Fibroblast of the aortic adventitia (primary cell): ENCODE results near the gene RXRA. TPM values are rescaled to one million over a fixed set of nuclear protein-coding genes. Genes with fewer than 3 reads are reported as not detected.

Experiments used
- DNase-seq: peaks from one replicate; pipeline ENCODE4 v3.0.0-alpha.2; 2010; ENCODE audit warnings: low read depth
- H3K4me3 ChIP-seq: 2 replicates; pipeline ENCODE4 v1.5.1; 2011; ENCODE audit warnings: low read depth, mild to moderate bottlenecking, control low read depth, low read length, moderate library complexity
- CTCF ChIP-seq: IDR thresholded peaks from 2 replicates; pipeline ENCODE4 v1.5.1; 2011; ENCODE audit warnings: mild to moderate bottlenecking, low read length, control low read depth, inconsistent platforms; ENCODE audit not compliant: insufficient read depth
- total RNA-seq: library from RNA; depleted of rRNA; stranded (reverse); fragments of >200 nt; gene quantifications from 2 replicates; pipeline ENCODE4 v1.2.3, GENCODE V29; 2012; ENCODE audit warnings: low replicate concordance

RXRA gene
- total RNA-seq, 1 donor: 20.9 TPM

DNA sequence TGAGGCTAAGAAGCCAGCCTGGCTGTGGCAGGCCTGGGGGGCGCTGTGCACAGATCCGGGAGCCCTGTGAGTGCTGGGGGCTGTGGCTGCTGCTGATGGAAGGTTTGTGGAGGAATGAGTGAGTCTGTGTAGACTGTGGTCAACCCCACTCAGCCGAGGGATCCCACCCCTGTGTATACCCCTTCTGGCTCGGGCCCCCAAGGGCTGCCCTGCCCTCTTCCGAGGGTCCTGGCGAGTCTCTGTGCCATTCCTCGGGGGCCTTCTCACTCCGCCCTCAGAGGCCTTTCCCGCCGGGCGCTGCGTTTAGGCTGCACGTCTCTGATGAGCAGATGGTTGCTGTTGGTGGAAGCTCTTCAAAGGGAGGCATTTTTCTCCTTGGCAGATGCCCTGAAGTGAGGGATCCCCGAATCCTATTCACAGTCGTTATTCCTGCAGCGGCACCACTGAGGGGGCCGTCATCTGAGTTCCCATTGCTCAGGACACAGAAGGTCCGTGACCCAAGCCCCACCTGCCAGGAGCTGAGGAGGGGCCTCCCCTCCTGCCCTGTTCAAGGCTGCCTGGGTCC is 94.1 kb downstream of the RXRA start:
- no peak overlapping the region for H3K4me3 ChIP-seq
- no peak for TF ChIP-seq CTCF

GRCh38 chr9:134420974-134421432 is 94.7 kb downstream of the RXRA start:
- no peak for TF ChIP-seq CTCF
- no peak for DNase-seq
- no peak overlapping the region for H3K4me3 ChIP-seq

More for the DNA sequence above, 94.1 kb downstream of the RXRA start:
- no peak for DNase-seq

GRCh38 chr9:134421888-134422287 is 95.6 kb downstream of the RXRA start:
- no peak for DNase-seq
- no peak overlapping the region for H3K4me3 ChIP-seq
- TF ChIP-seq CTCF: no peak

DNA sequence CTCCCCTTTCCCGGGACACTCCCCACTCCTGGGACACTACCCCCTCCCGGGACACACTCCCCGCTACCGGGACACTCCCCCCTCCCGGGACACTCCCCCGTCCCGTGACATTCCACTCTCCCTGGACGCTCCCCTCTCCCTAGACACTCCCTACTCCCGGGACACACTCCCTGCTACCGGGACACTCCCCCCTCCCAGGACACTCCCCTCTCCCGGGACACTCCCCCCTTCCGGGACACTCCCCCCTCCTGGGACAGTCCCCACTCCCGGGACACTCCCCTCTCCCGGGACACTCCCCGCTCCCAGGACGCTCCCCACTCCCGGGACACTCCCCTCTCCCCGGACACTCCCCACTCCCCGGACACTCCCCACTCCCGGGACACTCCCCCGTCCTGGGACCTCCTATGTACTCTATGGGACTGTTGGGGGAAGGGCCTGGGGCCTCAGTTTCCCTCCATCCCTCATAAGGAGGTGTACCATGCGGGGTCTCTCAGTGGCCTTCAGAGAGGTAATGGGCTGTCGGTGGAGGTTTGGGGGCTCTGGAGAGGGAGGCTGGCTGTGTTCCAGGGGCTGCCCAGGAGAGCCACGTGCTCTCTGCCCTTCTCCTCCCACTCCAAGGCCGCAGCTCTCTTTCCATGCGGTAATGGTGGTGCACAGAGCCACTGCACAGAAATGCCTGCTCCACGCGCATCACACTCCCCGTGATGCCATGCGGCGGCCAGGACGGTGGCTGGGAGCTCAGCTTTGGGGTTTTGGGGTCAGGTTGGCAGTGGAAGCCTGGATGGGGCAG is 96.2 kb downstream of the RXRA start:
- no peak overlapping the region for H3K4me3 ChIP-seq
- no peak for DNase-seq

DNA sequence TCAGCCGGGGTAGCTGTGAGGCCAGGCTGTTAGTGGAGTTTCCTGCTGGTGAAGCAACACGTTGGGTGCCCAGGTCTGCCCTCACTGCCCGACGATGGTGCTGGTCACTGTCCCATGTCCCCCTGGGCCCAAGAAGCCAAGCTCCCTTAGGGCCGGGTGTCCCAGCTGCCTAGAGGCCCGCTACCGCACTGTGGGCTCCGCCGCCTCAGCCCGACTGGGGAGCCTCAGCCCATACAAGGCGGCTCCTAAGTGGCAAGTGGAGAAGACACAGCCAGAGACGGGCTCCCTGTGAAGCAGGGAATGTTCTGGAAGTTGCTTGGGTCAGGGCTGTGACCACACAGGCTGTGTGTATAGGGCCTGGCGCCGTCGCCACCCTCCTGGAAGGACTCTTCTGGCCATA is 96.9 kb downstream of the RXRA start:
- H3K4me3 ChIP-seq: no peak overlapping the region
- no peak for TF ChIP-seq CTCF
- no peak for DNase-seq

More for the DNA sequence above, 96.2 kb downstream of the RXRA start:
- no peak for TF ChIP-seq CTCF

GRCh38 chr9:134423749-134424148 is 97.5 kb downstream of the RXRA start:
- no peak for DNase-seq
- TF ChIP-seq CTCF: no peak
- H3K4me3 ChIP-seq: no peak overlapping the region

GRCh38 chr9:134424818-134425217 is 98.6 kb downstream of the RXRA start:
- DNase-seq: no peak
- no peak for TF ChIP-seq CTCF
- H3K4me3 ChIP-seq: no peak overlapping the region
